IPS-18a (cell line): ENCODE measurements around the gene CNIH2.
"Not testable (repeated sequence)": the region's sequence is repeated elsewhere in the genome, so short reads cannot be mapped to it uniquely, and the experiment has no call there.

ENCODE experiments used
- H3K27ac ChIP-seq: one replicate; pipeline ENCODE4 v1.5.1; 2013; ENCODE audit warnings: low read length
- H3K27me3 ChIP-seq: one replicate; pipeline ENCODE4 v1.6.1; 2013; ENCODE audit warnings: mild to moderate bottlenecking, low read length; ENCODE audit not compliant: control insufficient read depth, insufficient read depth
- H3K36me3 ChIP-seq: one replicate; pipeline ENCODE4 v1.6.1; 2013; ENCODE audit warnings: low read depth, low read length; ENCODE audit not compliant: control insufficient read depth
- H3K4me1 ChIP-seq: one replicate; pipeline ENCODE4 v1.6.1; 2013; ENCODE audit warnings: low read depth, low read length; ENCODE audit not compliant: control insufficient read depth
- H3K4me3 ChIP-seq: one replicate; pipeline ENCODE4 v1.5.1; 2013; ENCODE audit warnings: low read length
- H3K9ac ChIP-seq: one replicate; pipeline ENCODE4 v1.6.1; 2013; ENCODE audit warnings: mild to moderate bottlenecking, low read length, moderate library complexity
- H3K9me3 ChIP-seq: one replicate; pipeline ENCODE4 v1.6.1; 2013; ENCODE audit warnings: low read depth, low read length; ENCODE audit not compliant: control insufficient read depth

CNIH2 gene

DNA sequence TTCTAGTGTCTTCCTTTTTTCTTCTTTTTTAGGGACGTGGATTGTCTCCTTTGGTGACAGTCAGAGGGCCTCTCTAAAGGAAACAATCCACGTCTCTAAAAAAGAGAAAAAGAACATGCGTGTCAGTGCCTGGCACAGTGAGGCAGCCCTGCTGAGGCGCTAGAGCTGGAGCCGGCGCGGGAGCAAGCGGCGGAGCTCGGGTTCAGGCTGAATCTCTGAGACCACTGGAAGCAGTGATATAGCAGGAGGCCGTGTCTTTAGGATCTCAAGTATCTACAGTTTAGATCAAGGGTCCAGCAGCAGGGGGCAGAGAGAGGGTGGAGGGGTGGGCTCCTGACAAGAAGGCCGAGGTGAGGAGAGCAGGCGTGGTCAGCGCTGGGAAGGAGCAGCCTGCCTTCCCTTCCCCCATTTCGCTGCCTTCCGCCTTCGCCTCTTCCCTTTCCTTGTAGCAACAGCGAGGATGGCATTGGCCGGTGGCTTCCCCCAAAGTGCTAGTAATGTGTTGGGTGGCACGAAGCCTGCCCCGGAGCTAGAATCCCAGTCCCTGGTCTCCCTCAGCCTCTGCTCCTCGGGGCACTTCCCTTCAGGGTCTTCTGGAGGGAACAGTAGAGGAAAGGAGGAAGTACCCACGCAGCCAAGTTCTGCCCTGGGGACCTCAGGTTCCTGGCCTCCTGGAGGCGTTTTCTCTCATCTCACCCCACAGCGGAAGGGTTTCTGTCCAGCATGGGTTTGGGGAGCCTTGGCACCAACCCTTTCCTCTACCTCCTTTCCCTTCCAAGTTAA, 37.8 kb upstream of the CNIH2 start:
- H3K4me3 ChIP-seq = no peak overlapping the region
- H3K9ac ChIP-seq = no peak overlapping the region
- no peaks in the 10 kb centered on the region for H3K27me3 ChIP-seq
- H3K36me3 ChIP-seq = peaks cover 2% of the 10 kb centered on the region
- no peaks in the 10 kb centered on the region for H3K9me3 ChIP-seq
- H3K27ac ChIP-seq = no peak overlapping the region
- H3K4me1 ChIP-seq = no peaks in the 10 kb centered on the region

GRCh38 chr11:66240781-66241136, 37.2 kb upstream of the CNIH2 start:
- Histone ChIP-seq H3K9me3 (no peaks in the 10 kb centered on the region), H3K9ac (no peak overlapping the region), H3K4me1 (no peaks in the 10 kb centered on the region), H3K4me3 (no peak overlapping the region), H3K27me3 (no peaks in the 10 kb centered on the region), H3K27ac (no peak overlapping the region), H3K36me3 (peaks cover 2% of the 10 kb centered on the region)

GRCh38 chr11:66242095-66242765, 35.7 kb upstream of the CNIH2 start:
- Histone ChIP-seq H3K27me3 (no peaks in the 10 kb centered on the region), H3K9ac (no peak overlapping the region), H3K9me3 (no peaks in the 10 kb centered on the region), H3K36me3 (peaks cover 2% of the 10 kb centered on the region), H3K4me1 (no peaks in the 10 kb centered on the region), H3K4me3 (no peak overlapping the region), H3K27ac (no peak overlapping the region)

DNA sequence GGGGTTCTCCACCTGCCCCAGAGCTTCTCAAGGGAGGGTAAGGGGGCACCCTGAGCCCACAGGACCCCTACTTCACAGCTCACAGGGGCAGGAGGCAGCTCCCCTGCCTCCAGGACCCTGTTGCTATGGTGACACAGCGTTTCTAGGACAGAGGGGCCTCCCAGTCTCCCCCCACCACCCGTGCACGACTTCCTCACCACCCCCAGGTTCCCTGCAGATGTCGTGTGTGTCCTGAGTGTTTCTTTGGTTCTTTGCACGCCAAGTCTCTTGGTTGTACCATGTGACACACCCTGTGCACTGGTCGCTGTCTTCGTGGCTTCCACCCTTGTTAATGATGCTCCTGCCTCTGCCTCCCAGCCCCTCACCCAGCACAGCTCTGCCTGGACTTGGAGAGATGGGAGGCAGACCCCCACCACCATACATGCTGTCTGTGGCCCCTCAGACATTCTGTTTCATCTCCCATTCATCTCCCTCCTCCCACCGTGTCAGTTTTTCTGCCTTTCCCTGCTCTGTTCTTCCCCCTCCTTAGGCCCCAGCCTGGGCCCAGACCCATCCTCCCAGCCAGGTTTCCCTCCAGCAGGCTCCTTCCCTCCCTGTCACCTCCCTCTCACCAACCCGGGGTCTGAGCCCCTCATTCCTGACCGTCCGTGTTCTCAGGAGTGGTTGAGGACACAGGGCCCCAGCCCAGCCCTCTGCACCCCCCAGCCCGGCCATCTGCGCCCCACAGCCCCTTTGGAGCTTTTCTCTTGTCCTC, 34.0 kb upstream of the CNIH2 start:
- Histone ChIP-seq H3K27me3 (no peaks in the 10 kb centered on the region), H3K9ac (no peak overlapping the region), H3K36me3 (peaks cover 2% of the 10 kb centered on the region), H3K9me3 (no peaks in the 10 kb centered on the region), H3K4me1 (no peaks in the 10 kb centered on the region), H3K4me3 (no peak overlapping the region), H3K27ac (no peak overlapping the region)

DNA sequence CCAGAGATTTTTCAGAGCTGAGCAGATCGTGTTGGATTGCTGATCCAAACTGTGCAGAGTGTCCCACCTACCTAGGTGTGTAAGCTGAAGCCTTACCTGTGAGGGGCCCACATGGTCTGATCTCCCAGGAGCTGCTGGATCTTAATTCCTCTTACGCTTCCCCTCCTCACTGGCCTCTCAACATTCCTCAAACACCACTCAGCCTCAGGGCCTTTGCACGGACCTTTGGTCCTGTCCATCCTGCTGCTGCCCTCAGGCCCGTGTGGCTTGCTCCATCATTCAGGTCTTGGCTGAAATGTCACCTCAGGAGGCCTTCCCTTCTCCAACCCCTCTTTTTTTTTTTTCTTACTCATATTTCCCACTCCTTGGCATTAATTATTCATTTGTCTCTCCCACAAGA, 30.7 kb upstream of the CNIH2 start:
- Histone ChIP-seq H3K36me3 (no peaks in the 10 kb centered on the region), H3K27me3 (no peaks in the 10 kb centered on the region), H3K9ac (no peak overlapping the region), H3K27ac (no peak overlapping the region), H3K9me3 (no peaks in the 10 kb centered on the region), H3K4me3 (no peak overlapping the region), H3K4me1 (no peaks in the 10 kb centered on the region)

DNA sequence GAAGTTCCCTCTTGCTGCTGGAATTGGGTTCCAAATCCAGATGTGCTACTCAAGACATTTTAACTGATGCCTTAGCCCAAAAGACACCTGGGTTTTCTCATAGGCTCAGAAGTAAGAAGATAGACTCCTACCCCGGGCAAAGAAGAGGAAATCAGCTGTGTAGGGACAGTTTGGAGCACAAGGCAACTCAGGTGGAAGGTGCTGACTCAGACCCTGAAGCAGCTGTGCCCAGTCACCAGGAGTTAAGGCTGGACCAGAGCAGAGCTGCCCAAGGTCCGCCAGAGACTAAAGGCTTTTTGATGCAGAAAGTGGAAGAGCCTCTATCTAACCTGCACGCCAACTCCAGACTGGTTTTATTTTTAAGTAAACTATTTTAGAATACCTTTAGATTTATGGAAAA, 30.2 kb upstream of the CNIH2 start:
- H3K27ac ChIP-seq = no peak overlapping the region
- no peaks in the 10 kb centered on the region for H3K36me3 ChIP-seq
- H3K4me3 ChIP-seq = no peak overlapping the region
- no peak overlapping the region for H3K9ac ChIP-seq
- no peaks in the 10 kb centered on the region for H3K27me3 ChIP-seq
- no peaks in the 10 kb centered on the region for H3K9me3 ChIP-seq
- H3K4me1 ChIP-seq = no peaks in the 10 kb centered on the region

DNA sequence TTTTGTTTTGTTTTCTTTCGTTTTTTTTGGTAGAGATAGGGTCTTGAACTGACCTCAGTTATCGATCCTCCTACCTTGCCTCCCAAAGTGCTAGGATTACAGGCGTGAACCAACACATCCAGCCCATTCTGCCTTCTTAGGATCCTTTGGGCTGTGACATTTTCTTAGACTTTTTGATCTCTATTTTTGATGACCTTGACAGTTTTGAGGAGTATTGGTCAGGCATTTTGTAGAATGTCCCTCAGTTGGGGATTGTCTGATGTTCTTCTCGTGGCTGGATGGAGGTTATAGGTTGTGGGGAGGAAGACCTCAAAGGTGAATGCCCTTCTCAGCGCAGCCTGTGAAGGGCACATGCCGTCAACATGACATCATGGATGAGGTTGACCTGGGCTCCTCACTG, 29.1 kb upstream of the CNIH2 start:
- no peaks in the 10 kb centered on the region for H3K36me3 ChIP-seq
- no peaks in the 10 kb centered on the region for H3K27me3 ChIP-seq
- no peak overlapping the region for H3K27ac ChIP-seq
- H3K9ac ChIP-seq = no peak overlapping the region
- no peak overlapping the region for H3K4me3 ChIP-seq
- H3K4me1 ChIP-seq = no peaks in the 10 kb centered on the region
- H3K9me3 ChIP-seq = no peaks in the 10 kb centered on the region

GRCh38 chr11:66251809-66252208, 26.2 kb upstream of the CNIH2 start:
- H3K36me3 ChIP-seq = no peaks in the 10 kb centered on the region
- H3K4me3 ChIP-seq = no peak overlapping the region
- no peaks in the 10 kb centered on the region for H3K9me3 ChIP-seq
- no peak overlapping the region for H3K9ac ChIP-seq
- H3K4me1 ChIP-seq = peaks cover 3% of the 10 kb centered on the region
- peaks cover 7% of the 10 kb centered on the region for H3K27me3 ChIP-seq
- no peak overlapping the region for H3K27ac ChIP-seq

GRCh38 chr11:66253081-66253480, 24.9 kb upstream of the CNIH2 start:
- H3K9me3 ChIP-seq, H3K36me3 ChIP-seq, H3K27me3 ChIP-seq, H3K4me3 ChIP-seq, H3K4me1 ChIP-seq, H3K9ac ChIP-seq, H3K27ac ChIP-seq: not testable (repeated sequence)

- Histone ChIP-seq H3K9me3 (no peaks in the 10 kb centered on the region), H3K4me3 (peak overlapping the region; percentile 94), H3K27me3 (peaks cover 7% of the 10 kb centered on the region), H3K9ac (peak overlapping the region; percentile 82), H3K4me1 (peaks cover 4% of the 10 kb centered on the region), H3K27ac (no peak overlapping the region), H3K36me3 (peaks cover 17% of the 10 kb centered on the region)
These were observed 19.5 kb upstream of the CNIH2 start for GRCh38 chr11:66258473-66258893.

DNA sequence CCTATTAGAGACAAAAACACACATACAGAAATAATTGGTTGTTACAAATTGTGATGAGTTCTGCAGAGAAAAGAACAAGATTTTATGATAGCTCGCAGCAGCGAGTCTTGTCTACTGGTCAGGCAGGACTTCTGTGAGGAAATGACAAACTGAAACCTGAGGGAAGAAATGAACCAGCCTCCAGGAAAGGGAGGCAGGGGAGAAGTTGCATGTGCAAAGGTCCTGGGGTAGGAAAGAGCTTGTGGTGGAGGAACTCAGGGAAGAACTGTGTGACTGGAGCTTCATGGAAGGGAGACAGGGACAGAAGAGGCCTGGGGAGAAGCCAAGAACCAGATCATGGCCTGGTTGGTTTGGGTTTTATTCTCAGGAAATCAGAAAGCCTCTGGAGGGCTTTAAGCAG, 18.8 kb upstream of the CNIH2 start:
- H3K36me3 ChIP-seq = peaks cover 23% of the 10 kb centered on the region
- no peaks in the 10 kb centered on the region for H3K9me3 ChIP-seq
- H3K27ac ChIP-seq = no peak overlapping the region
- H3K4me3 ChIP-seq = peak overlapping the region; percentile 94
- H3K9ac ChIP-seq = no peak overlapping the region
- H3K4me1 ChIP-seq = peaks cover 4% of the 10 kb centered on the region
- peaks cover 7% of the 10 kb centered on the region for H3K27me3 ChIP-seq
